ENCODE data around the gene PLXND1. TPM values are rescaled to one million over a fixed set of nuclear protein-coding genes. Genes with fewer than 3 reads are reported as not detected.

PLXND1 gene
- polyA plus RNA-seq, 4 donors = 3.4 to 54.7 (median 19.4) TPM

- H3K27ac ChIP-seq (ENCODE audit: low read depth in 1 of 3, low read length in 2 of 3) = peak overlapping the region in 2 of 3 donors; percentile 74 to 97
- no peaks in the 10 kb centered on the region for H3K27me3 ChIP-seq (ENCODE audit: control insufficient read depth in 3 of 3, insufficient read depth in 3 of 3, low read length in 3 of 3)
- no peaks in the 10 kb centered on the region for H3K36me3 ChIP-seq (ENCODE audit: control insufficient read depth in 3 of 3, insufficient read depth in 2 of 3, low read depth in 1 of 3, low read length in 3 of 3)
- FAIRE-seq = no peak
- WGBS, 3 donors = 61 to 80% (median 71%) methylated on average over 11 to 12 of the region's 12 CpGs
- no peaks in the 10 kb centered on the region for H3K9me3 ChIP-seq (ENCODE audit: control insufficient read depth in 2 of 2, insufficient read depth in 1 of 2, low read depth in 1 of 2, low read length in 1 of 2)
- no peak overlapping the region for H3K4me3 ChIP-seq (ENCODE audit: low read depth in 1 of 3, low read length in 3 of 3)
- H3K4me1 ChIP-seq (ENCODE audit: control insufficient read depth in 3 of 3, insufficient read depth in 2 of 3, low read depth in 1 of 3, low read length in 2 of 3) = peaks cover 0 to 39% (median 2%) of the 10 kb centered on the region in 3 donors
- no peak for DNase-seq
Measured at GRCh38 chr3:129625072-129625874, 18.8 kb upstream of the PLXND1 start.

DNA sequence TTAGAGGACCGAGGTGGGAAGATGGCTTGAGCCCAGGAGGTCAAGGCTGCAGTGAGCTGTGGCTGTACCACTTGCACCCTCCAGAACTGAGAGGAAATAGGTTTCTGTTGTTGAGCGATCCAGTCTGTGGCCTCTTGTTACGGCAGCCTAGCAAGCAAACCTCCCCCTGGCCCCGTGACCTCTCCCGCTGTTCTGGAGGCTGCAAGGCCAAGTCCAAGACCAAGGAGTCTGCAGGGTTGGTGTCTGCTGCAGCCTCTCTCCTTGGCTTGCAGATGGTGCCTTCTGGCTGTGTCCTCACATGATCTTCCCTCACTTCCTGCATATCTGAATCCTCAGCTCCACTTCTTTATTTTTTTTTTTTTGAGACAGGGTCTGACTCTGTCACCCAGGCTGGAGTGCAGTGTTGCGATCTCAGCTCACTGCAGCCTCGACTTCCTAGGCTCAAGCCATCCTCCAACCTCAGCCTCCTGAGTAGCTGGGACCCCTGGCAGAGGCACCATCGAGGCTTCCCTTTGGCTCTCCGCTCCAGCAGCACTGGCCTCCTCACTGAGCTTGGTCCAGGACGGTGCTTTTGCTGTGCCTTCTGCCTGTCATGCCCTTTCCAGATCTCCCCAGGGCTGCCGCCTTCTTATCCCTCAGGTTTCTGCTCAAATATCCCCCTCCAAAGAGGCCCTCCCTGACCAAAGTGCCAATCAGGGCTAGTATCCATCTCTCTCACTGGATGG, 18.0 kb upstream of the PLXND1 start:
- no peak overlapping the region for H3K4me3 ChIP-seq (ENCODE audit: low read depth in 1 of 3, low read length in 3 of 3)
- FAIRE-seq = no peak
- 76 to 89% (median 83%) methylated on average over 11 of the region's 11 CpGs for WGBS, 3 donors
- peaks cover 0 to 39% (median 2%) of the 10 kb centered on the region in 3 donors for H3K4me1 ChIP-seq (ENCODE audit: control insufficient read depth in 3 of 3, insufficient read depth in 2 of 3, low read depth in 1 of 3, low read length in 2 of 3)
- peak overlapping the region in 2 of 3 donors; percentile 0 to 74 for H3K27ac ChIP-seq (ENCODE audit: low read depth in 1 of 3, low read length in 2 of 3)
- no peak for DNase-seq
- no peaks in the 10 kb centered on the region for H3K9me3 ChIP-seq (ENCODE audit: control insufficient read depth in 2 of 2, insufficient read depth in 1 of 2, low read depth in 1 of 2, low read length in 1 of 2)
- no peaks in the 10 kb centered on the region for H3K27me3 ChIP-seq (ENCODE audit: control insufficient read depth in 3 of 3, insufficient read depth in 3 of 3, low read length in 3 of 3)
- H3K36me3 ChIP-seq (ENCODE audit: control insufficient read depth in 3 of 3, insufficient read depth in 2 of 3, low read depth in 1 of 3, low read length in 3 of 3) = no peaks in the 10 kb centered on the region

GRCh38 chr3:129623447-129624118, 17.1 kb upstream of the PLXND1 start:
- peak in 1 of 2 donors; percentile 57 for DNase-seq
- 58 to 81% (median 73%) methylated on average over 14 to 17 of the region's 17 CpGs for WGBS, 3 donors
- no peaks in the 10 kb centered on the region for H3K36me3 ChIP-seq (ENCODE audit: control insufficient read depth in 3 of 3, insufficient read depth in 2 of 3, low read depth in 1 of 3, low read length in 3 of 3)
- FAIRE-seq = no peak
- no peaks in the 10 kb centered on the region for H3K27me3 ChIP-seq (ENCODE audit: control insufficient read depth in 3 of 3, insufficient read depth in 3 of 3, low read length in 3 of 3)
- H3K27ac ChIP-seq (ENCODE audit: low read depth in 1 of 3, low read length in 2 of 3) = peak overlapping the region in 2 of 3 donors; percentile 61 to 89
- peaks cover 0 to 39% (median 2%) of the 10 kb centered on the region in 3 donors for H3K4me1 ChIP-seq (ENCODE audit: control insufficient read depth in 3 of 3, insufficient read depth in 2 of 3, low read depth in 1 of 3, low read length in 2 of 3)
- no peak overlapping the region for H3K4me3 ChIP-seq (ENCODE audit: low read depth in 1 of 3, low read length in 3 of 3)
- H3K9me3 ChIP-seq (ENCODE audit: control insufficient read depth in 2 of 2, insufficient read depth in 1 of 2, low read depth in 1 of 2, low read length in 1 of 2) = no peaks in the 10 kb centered on the region

GRCh38 chr3:129622933-129623332, 16.5 kb upstream of the PLXND1 start:
- Histone ChIP-seq H3K27ac (ENCODE audit: low read depth in 1 of 3, low read length in 2 of 3) (peak overlapping the region in 2 of 3 donors; percentile 61 to 89), H3K9me3 (ENCODE audit: control insufficient read depth in 2 of 2, insufficient read depth in 1 of 2, low read depth in 1 of 2, low read length in 1 of 2) (no peaks in the 10 kb centered on the region), H3K36me3 (ENCODE audit: control insufficient read depth in 3 of 3, insufficient read depth in 2 of 3, low read depth in 1 of 3, low read length in 3 of 3) (no peaks in the 10 kb centered on the region), H3K4me3 (ENCODE audit: low read depth in 1 of 3, low read length in 3 of 3) (no peak overlapping the region), H3K27me3 (ENCODE audit: control insufficient read depth in 3 of 3, insufficient read depth in 3 of 3, low read length in 3 of 3) (no peaks in the 10 kb centered on the region), H3K4me1 (ENCODE audit: control insufficient read depth in 3 of 3, insufficient read depth in 2 of 3, low read depth in 1 of 3, low read length in 2 of 3) (peaks cover 0 to 39% (median 2%) of the 10 kb centered on the region in 3 donors)
- DNase-seq (no peak), FAIRE-seq (no peak)
- 83 to 88% (median 87%) methylated on average over 8 to 10 of the region's 10 CpGs for WGBS, 3 donors

- WGBS, 3 donors = 59 to 89% (median 82%) methylated on average over 12 of the region's 12 CpGs
Measured at GRCh38 chr3:129622226-129622874, 15.9 kb upstream of the PLXND1 start.

GRCh38 chr3:129621626-129622225, 15.2 kb upstream of the PLXND1 start:
- Histone ChIP-seq H3K9me3 (ENCODE audit: control insufficient read depth in 2 of 2, insufficient read depth in 1 of 2, low read depth in 1 of 2, low read length in 1 of 2) (no peaks in the 10 kb centered on the region), H3K36me3 (ENCODE audit: control insufficient read depth in 3 of 3, insufficient read depth in 2 of 3, low read depth in 1 of 3, low read length in 3 of 3) (no peaks in the 10 kb centered on the region), H3K27ac (ENCODE audit: low read depth in 1 of 3, low read length in 2 of 3) (peak overlapping the region in 1 of 3 donors; percentile 3), H3K4me1 (ENCODE audit: control insufficient read depth in 3 of 3, insufficient read depth in 2 of 3, low read depth in 1 of 3, low read length in 2 of 3) (peaks cover 0 to 33% (median 2%) of the 10 kb centered on the region in 3 donors), H3K27me3 (ENCODE audit: control insufficient read depth in 3 of 3, insufficient read depth in 3 of 3, low read length in 3 of 3) (no peaks in the 10 kb centered on the region), H3K4me3 (ENCODE audit: low read depth in 1 of 3, low read length in 3 of 3) (no peak overlapping the region)
- 66 to 81% (median 67%) methylated on average over 12 to 14 of the region's 14 CpGs for WGBS, 3 donors
- FAIRE-seq = no peak
- no peak for DNase-seq

More at GRCh38 chr3:129622226-129622874, 15.9 kb upstream of the PLXND1 start:
- Histone ChIP-seq H3K9me3 (ENCODE audit: control insufficient read depth in 2 of 2, insufficient read depth in 1 of 2, low read depth in 1 of 2, low read length in 1 of 2) (no peaks in the 10 kb centered on the region), H3K4me3 (ENCODE audit: low read depth in 1 of 3, low read length in 3 of 3) (no peak overlapping the region), H3K4me1 (ENCODE audit: control insufficient read depth in 3 of 3, insufficient read depth in 2 of 3, low read depth in 1 of 3, low read length in 2 of 3) (peaks cover 0 to 36% (median 2%) of the 10 kb centered on the region in 3 donors), H3K36me3 (ENCODE audit: control insufficient read depth in 3 of 3, insufficient read depth in 2 of 3, low read depth in 1 of 3, low read length in 3 of 3) (no peaks in the 10 kb centered on the region), H3K27ac (ENCODE audit: low read depth in 1 of 3, low read length in 2 of 3) (peak overlapping the region in 1 of 3 donors; percentile 89), H3K27me3 (ENCODE audit: control insufficient read depth in 3 of 3, insufficient read depth in 3 of 3, low read length in 3 of 3) (no peaks in the 10 kb centered on the region)
- DNase-seq (no peak), FAIRE-seq (no peak)

GRCh38 chr3:129620828-129621559, 14.5 kb upstream of the PLXND1 start:
- Histone ChIP-seq H3K36me3 (ENCODE audit: control insufficient read depth in 3 of 3, insufficient read depth in 2 of 3, low read depth in 1 of 3, low read length in 3 of 3) (no peaks in the 10 kb centered on the region), H3K27ac (ENCODE audit: low read depth in 1 of 3, low read length in 2 of 3) (peak overlapping the region in 1 of 3 donors; percentile 3), H3K4me3 (ENCODE audit: low read depth in 1 of 3, low read length in 3 of 3) (no peak overlapping the region), H3K4me1 (ENCODE audit: control insufficient read depth in 3 of 3, insufficient read depth in 2 of 3, low read depth in 1 of 3, low read length in 2 of 3) (peaks cover 0 to 28% (median 2%) of the 10 kb centered on the region in 3 donors), H3K9me3 (ENCODE audit: control insufficient read depth in 2 of 2, insufficient read depth in 1 of 2, low read depth in 1 of 2, low read length in 1 of 2) (no peaks in the 10 kb centered on the region), H3K27me3 (ENCODE audit: control insufficient read depth in 3 of 3, insufficient read depth in 3 of 3, low read length in 3 of 3) (no peaks in the 10 kb centered on the region)
- DNase-seq = no peak
- no peak for FAIRE-seq
- 78 to 82% (median 81%) methylated on average over 18 of the region's 18 CpGs for WGBS, 3 donors

Measured in small intestine (tissue), 7 donors.